Measurements from ENCODE around the gene FAR1. TPM values are rescaled to one million over a fixed set of nuclear protein-coding genes. Genes with fewer than 3 reads are reported as not detected.

Gene FAR1
- polyA plus RNA-seq, 3 donors = 47.2 to 77.0 (median 52.6) TPM

DNA sequence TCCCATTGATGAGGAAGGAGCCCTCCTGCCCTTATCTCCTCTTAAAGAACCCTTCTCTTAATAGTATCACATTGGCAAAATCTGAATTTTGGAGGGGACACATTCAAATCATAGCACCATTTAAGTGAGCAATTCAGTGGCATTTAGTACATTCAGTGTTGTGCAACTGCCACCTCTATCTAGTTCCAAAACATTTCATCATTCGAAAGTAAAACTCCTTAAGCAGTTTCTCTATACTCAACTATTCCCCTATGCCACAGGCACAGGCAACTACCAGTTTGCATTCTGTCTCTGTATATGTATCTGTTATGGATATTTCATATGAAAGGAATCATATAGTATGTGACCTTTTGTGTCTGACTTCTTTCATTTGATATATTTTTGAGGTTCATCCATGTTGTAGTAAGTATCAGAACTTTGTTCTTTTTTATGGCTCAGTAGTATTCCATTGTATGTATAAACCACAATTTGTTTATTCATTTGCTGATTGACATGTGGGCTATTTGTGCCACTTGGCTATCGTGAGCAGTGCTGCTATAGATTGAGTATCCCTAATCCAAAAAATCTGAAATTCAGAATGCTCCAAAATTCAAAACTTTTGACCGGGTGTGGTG, 22.9 kb downstream of the FAR1 start:
- peak overlapping the region; percentile 9 for H3K4me2 ChIP-seq (replicated peaks; ENCODE audit: extremely low read depth, low read length, poor library complexity, severe bottlenecking)
- peaks cover 0 to 3% (median 0%) of the 10 kb centered on the region in 7 donors for H3K9me3 Mint-ChIP-seq
- H3K4me3 ChIP-seq (replicated peaks in 1 of 3; ENCODE audit: low read depth in 2 of 3, low read length in 3 of 3) = no peak overlapping the region
- peaks cover 18 to 26% of the 10 kb centered on the region in 2 donors for H3K36me3 ChIP-seq (replicated peaks in 1 of 2; ENCODE audit: control insufficient read depth in 1 of 2, insufficient read depth in 2 of 2, low read length in 2 of 2)
- H3K4me3 Mint-ChIP-seq = no peak overlapping the region
- H3K27me3 Mint-ChIP-seq (ENCODE audit: low read depth in 3 of 3) = no peaks in the 10 kb centered on the region
- peaks cover 98% of the 10 kb centered on the region for H3K79me2 ChIP-seq (ENCODE audit: insufficient read depth, low read length)
- WGBS (ENCODE audit: insufficient coverage) = no CpG with 5 or more reads among the region's 3 CpGs
- peak; percentile 32 to 65 (median 53) for DNase-seq
- TF ChIP-seq, protein P1, sequence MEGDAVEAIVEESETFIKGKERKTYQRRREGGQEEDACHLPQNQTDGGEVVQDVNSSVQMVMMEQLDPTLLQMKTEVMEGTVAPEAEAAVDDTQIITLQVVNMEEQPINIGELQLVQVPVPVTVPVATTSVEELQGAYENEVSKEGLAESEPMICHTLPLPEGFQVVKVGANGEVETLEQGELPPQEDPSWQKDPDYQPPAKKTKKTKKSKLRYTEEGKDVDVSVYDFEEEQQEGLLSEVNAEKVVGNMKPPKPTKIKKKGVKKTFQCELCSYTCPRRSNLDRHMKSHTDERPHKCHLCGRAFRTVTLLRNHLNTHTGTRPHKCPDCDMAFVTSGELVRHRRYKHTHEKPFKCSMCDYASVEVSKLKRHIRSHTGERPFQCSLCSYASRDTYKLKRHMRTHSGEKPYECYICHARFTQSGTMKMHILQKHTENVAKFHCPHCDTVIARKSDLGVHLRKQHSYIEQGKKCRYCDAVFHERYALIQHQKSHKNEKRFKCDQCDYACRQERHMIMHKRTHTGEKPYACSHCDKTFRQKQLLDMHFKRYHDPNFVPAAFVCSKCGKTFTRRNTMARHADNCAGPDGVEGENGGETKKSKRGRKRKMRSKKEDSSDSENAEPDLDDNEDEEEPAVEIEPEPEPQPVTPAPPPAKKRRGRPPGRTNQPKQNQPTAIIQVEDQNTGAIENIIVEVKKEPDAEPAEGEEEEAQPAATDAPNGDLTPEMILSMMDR (IDR thresholded peaks at IDR 0.05) = no peak
- peaks cover 22% of the 10 kb centered on the region in 2 donors for H3K36me3 Mint-ChIP-seq
- H4K20me1 ChIP-seq (ENCODE audit: insufficient read depth, low read length) = peaks cover 98% of the 10 kb centered on the region
- H3K4me1 Mint-ChIP-seq = peaks cover 37% of the 10 kb centered on the region
- H3K9ac ChIP-seq (ENCODE audit: insufficient read depth, low read length, poor library complexity, severe bottlenecking) = no peak overlapping the region
- H3K27ac Mint-ChIP-seq = peak overlapping the region; percentile 72 to 90 (median 84)
- H3K27me3 ChIP-seq (ENCODE audit: control insufficient read depth in 2 of 2, insufficient read depth in 2 of 2, low read length in 2 of 2) = no peaks in the 10 kb centered on the region
- peaks cover 12 to 22% of the 10 kb centered on the region in 2 donors for H3K4me1 ChIP-seq (ENCODE audit: control insufficient read depth in 1 of 2, insufficient read depth in 2 of 2, low read length in 2 of 2)
- H3K9me3 ChIP-seq (replicated peaks in 1 of 2; ENCODE audit: control insufficient read depth in 1 of 2, insufficient read depth in 1 of 2, low read length in 2 of 2) = no peaks in the 10 kb centered on the region
- H3K27ac ChIP-seq (ENCODE audit: low read depth in 1 of 2, low read length in 2 of 2) = peak overlapping the region in 1 of 2 donors; percentile 75
- H2AFZ ChIP-seq (ENCODE audit: insufficient read depth, low read depth, low read length, poor library complexity, severe bottlenecking) = no peak overlapping the region
- intact Hi-C loops (cut with micrococcal nuclease) = no loop called here

DNA sequence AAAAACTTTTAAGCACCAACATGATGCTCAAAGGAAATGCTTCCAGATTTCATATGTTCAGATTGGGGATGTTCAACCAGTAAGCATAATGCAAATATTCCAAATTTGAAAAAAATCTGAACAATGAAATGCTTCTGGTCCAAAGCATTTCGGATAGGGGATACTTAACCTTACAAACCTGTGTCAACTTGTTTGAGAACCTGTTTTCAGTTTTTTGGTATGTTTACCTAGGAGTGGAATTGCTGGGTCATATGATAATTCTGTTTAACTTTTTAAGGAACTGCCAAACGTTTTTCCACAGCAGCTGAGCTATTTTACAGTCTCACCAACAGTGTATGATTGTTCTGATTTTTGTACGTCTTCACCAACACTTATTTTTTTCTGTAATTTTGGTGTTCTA, 23.7 kb downstream of the FAR1 start:
- intact Hi-C loops (cut with micrococcal nuclease) = no loop called here
- no peaks in the 10 kb centered on the region for H3K27me3 ChIP-seq (ENCODE audit: control insufficient read depth in 2 of 2, insufficient read depth in 2 of 2, low read length in 2 of 2)
- H3K4me2 ChIP-seq (replicated peaks; ENCODE audit: extremely low read depth, low read length, poor library complexity, severe bottlenecking) = no peak overlapping the region
- Mint-ChIP-seq H3K9me3 (peaks cover 0 to 3% (median 0%) of the 10 kb centered on the region in 7 donors), H3K4me1 (peaks cover 34% of the 10 kb centered on the region), H3K27me3 (ENCODE audit: low read depth in 3 of 3) (peaks cover 0 to under 1% (median 0%) of the 10 kb centered on the region in 3 donors), H3K36me3 (peaks cover 29% of the 10 kb centered on the region in 2 donors), H3K27ac (peak overlapping the region in 4 of 7 donors; percentile 35 to 89 (median 78)), H3K4me3 (no peak overlapping the region)
- TF ChIP-seq, protein P1 (IDR thresholded peaks at IDR 0.05) = no peak
- peaks cover 25 to 32% of the 10 kb centered on the region in 2 donors for H3K36me3 ChIP-seq (replicated peaks in 1 of 2; ENCODE audit: control insufficient read depth in 1 of 2, insufficient read depth in 2 of 2, low read length in 2 of 2)
- H3K4me3 ChIP-seq (replicated peaks in 1 of 3; ENCODE audit: low read depth in 2 of 3, low read length in 3 of 3) = no peak overlapping the region
- peaks cover 12 to 22% of the 10 kb centered on the region in 2 donors for H3K4me1 ChIP-seq (ENCODE audit: control insufficient read depth in 1 of 2, insufficient read depth in 2 of 2, low read length in 2 of 2)
- H3K9ac ChIP-seq (ENCODE audit: insufficient read depth, low read length, poor library complexity, severe bottlenecking) = no peak overlapping the region
- peak overlapping the region in 1 of 2 donors; percentile 75 for H3K27ac ChIP-seq (ENCODE audit: low read depth in 1 of 2, low read length in 2 of 2)
- H3K9me3 ChIP-seq (replicated peaks in 1 of 2; ENCODE audit: control insufficient read depth in 1 of 2, insufficient read depth in 1 of 2, low read length in 2 of 2) = no peaks in the 10 kb centered on the region
- H3K79me2 ChIP-seq (ENCODE audit: insufficient read depth, low read length) = peaks cover 98% of the 10 kb centered on the region
- H4K20me1 ChIP-seq (ENCODE audit: insufficient read depth, low read length) = peaks cover 98% of the 10 kb centered on the region
- no peak overlapping the region for H2AFZ ChIP-seq (ENCODE audit: insufficient read depth, low read depth, low read length, poor library complexity, severe bottlenecking)
- DNase-seq = no peak
- no CpG with 5 or more reads among the region's 3 CpGs for WGBS (ENCODE audit: insufficient coverage)

Data from CD14-positive monocyte (primary cell).